C4-2B (cell line): ENCODE data around the gene MRC2.

ENCODE experiments used
- ZFX ChIP-seq: fragments of 450-650 bp; IDR thresholded peaks from 2 replicates; pipeline ENCODE4 v1.6.1; 2017
- TF ChIP-seq, protein P1 (sequence below): fragments of 450-650 bp; conservative IDR thresholded peaks from 2 replicates; pipeline ENCODE4 v1.5.1; 2017; ENCODE audit warnings: mild to moderate bottlenecking

DNA sequence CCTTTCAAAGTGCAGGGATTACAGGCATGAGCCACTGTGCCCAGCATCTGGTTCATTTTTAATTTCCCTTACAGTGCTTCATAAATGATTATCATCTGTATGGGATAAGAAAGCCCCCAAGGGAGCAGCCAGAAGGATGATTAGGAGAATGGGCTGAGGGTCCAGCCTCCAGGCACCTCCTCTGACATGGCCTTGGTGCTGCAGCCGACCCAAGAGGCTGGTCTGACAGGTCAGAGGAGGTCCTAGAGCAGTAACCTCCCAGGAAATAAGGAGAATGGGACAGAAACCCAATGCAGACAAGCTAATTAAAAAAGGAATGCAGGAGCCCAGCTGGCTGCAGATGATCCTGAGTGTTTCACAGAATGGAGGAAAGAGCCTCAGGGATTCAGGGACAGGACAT is 29.0 kb downstream of the MRC2 start:
- TF ChIP-seq, protein P1, sequence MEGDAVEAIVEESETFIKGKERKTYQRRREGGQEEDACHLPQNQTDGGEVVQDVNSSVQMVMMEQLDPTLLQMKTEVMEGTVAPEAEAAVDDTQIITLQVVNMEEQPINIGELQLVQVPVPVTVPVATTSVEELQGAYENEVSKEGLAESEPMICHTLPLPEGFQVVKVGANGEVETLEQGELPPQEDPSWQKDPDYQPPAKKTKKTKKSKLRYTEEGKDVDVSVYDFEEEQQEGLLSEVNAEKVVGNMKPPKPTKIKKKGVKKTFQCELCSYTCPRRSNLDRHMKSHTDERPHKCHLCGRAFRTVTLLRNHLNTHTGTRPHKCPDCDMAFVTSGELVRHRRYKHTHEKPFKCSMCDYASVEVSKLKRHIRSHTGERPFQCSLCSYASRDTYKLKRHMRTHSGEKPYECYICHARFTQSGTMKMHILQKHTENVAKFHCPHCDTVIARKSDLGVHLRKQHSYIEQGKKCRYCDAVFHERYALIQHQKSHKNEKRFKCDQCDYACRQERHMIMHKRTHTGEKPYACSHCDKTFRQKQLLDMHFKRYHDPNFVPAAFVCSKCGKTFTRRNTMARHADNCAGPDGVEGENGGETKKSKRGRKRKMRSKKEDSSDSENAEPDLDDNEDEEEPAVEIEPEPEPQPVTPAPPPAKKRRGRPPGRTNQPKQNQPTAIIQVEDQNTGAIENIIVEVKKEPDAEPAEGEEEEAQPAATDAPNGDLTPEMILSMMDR: no peak
- TF ChIP-seq ZFX: no peak
